Panc1 (cell line): Measurements from ENCODE around the gene NIPBL.

Experiments
- POLR2AphosphoS5 ChIP-seq: IDR thresholded peaks from 2 replicates; pipeline ENCODE4 v1.6.1; 2012; ENCODE audit warnings: mild to moderate bottlenecking, low read depth, low read length, moderate library complexity
- SIN3A ChIP-seq: IDR thresholded peaks from 2 replicates; pipeline ENCODE4 v1.6.1; 2012; ENCODE audit warnings: low read depth, mild to moderate bottlenecking, low read length, moderate library complexity, borderline replicate concordance; ENCODE audit not compliant: insufficient read depth
- TCF7L2 ChIP-seq: IDR thresholded peaks from 2 replicates; pipeline ENCODE4 v1.6.1; 2011; ENCODE audit warnings: mild to moderate bottlenecking, low read depth, low read length, inconsistent platforms
- TF ChIP-seq, protein P1 (sequence below): fragments of 450-650 bp; IDR thresholded peaks from 2 replicates; pipeline ENCODE4 v1.5.1; 2017; ENCODE audit warnings: mild to moderate bottlenecking
- TF ChIP-seq, protein P2 (sequence below), 2 experiments: IDR thresholded peaks; 2 replicates each; pipeline ENCODE4 v1.6.1; 2011 to 2012; ENCODE audit warnings: low read depth in 2 of 2, control low read depth in 1 of 2, low read length in 1 of 2, mild to moderate bottlenecking in 1 of 2, moderate library complexity in 1 of 2; ENCODE audit not compliant: insufficient read depth in 1 of 2

DNA sequence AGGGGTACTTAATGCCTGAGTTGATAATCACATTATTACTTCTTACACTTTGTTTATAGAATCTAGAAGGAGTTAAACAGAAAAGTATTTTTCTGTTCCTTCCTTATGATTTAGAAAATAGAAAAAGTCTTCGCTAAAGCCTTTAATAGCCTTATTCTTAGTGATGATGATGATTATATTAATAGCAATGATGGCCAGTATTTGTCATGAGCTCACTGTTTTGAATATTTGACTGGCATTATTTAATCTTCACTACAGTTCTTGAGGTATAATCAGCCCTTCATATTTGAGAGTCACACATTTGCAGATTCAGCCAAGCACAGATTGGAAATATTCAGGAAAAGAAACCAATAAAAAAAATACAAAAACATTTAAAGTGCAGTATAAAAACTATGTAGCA is 23.3 kb downstream of the NIPBL start:
- TF ChIP-seq, protein P1, sequence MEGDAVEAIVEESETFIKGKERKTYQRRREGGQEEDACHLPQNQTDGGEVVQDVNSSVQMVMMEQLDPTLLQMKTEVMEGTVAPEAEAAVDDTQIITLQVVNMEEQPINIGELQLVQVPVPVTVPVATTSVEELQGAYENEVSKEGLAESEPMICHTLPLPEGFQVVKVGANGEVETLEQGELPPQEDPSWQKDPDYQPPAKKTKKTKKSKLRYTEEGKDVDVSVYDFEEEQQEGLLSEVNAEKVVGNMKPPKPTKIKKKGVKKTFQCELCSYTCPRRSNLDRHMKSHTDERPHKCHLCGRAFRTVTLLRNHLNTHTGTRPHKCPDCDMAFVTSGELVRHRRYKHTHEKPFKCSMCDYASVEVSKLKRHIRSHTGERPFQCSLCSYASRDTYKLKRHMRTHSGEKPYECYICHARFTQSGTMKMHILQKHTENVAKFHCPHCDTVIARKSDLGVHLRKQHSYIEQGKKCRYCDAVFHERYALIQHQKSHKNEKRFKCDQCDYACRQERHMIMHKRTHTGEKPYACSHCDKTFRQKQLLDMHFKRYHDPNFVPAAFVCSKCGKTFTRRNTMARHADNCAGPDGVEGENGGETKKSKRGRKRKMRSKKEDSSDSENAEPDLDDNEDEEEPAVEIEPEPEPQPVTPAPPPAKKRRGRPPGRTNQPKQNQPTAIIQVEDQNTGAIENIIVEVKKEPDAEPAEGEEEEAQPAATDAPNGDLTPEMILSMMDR = no peak
- TF ChIP-seq POLR2AphosphoS5 (no peak), SIN3A (no peak), TCF7L2 (no peak)
- TF ChIP-seq, protein P2, sequence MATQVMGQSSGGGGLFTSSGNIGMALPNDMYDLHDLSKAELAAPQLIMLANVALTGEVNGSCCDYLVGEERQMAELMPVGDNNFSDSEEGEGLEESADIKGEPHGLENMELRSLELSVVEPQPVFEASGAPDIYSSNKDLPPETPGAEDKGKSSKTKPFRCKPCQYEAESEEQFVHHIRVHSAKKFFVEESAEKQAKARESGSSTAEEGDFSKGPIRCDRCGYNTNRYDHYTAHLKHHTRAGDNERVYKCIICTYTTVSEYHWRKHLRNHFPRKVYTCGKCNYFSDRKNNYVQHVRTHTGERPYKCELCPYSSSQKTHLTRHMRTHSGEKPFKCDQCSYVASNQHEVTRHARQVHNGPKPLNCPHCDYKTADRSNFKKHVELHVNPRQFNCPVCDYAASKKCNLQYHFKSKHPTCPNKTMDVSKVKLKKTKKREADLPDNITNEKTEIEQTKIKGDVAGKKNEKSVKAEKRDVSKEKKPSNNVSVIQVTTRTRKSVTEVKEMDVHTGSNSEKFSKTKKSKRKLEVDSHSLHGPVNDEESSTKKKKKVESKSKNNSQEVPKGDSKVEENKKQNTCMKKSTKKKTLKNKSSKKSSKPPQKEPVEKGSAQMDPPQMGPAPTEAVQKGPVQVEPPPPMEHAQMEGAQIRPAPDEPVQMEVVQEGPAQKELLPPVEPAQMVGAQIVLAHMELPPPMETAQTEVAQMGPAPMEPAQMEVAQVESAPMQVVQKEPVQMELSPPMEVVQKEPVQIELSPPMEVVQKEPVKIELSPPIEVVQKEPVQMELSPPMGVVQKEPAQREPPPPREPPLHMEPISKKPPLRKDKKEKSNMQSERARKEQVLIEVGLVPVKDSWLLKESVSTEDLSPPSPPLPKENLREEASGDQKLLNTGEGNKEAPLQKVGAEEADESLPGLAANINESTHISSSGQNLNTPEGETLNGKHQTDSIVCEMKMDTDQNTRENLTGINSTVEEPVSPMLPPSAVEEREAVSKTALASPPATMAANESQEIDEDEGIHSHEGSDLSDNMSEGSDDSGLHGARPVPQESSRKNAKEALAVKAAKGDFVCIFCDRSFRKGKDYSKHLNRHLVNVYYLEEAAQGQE (IDR thresholded peaks at IDR 0.05; ENCODE audit: insufficient read depth in 1 of 2, low read depth in 2 of 2, low read length in 1 of 2) = no peak
